HG02970 (cell line): ENCODE data around the gene LGALS16.
"Not testable (repeated sequence)": the region's sequence is repeated elsewhere in the genome, so short reads cannot be mapped to it uniquely, and the experiment has no call there.

Source experiments
- ATAC-seq: cut with Tn5 transposase; IDR thresholded peaks from one replicate; pipeline ENCODE4 v1.9.1; 2021; ENCODE audit warnings: mild to moderate bottlenecking, moderate library complexity, moderate number of reproducible peaks; ENCODE audit not compliant: unreplicated experiment, low FRiP score

LGALS16 gene

GRCh38 chr19:39676004-39676403 is 20.3 kb downstream of the LGALS16 start:
- ATAC-seq: no peak

- no peak for ATAC-seq
Measured at GRCh38 chr19:39677961-39678889, 22.5 kb downstream of the LGALS16 start.

- ATAC-seq: no peak
Measured at GRCh38 chr19:39679056-39679790, 23.5 kb downstream of the LGALS16 start.

- ATAC-seq: no peak
Measured at GRCh38 chr19:39679791-39680168, 24.1 kb downstream of the LGALS16 start.

- no peak for ATAC-seq
Measured at GRCh38 chr19:39680593-39680992, 24.9 kb downstream of the LGALS16 start.

GRCh38 chr19:39681416-39681815 is 25.7 kb downstream of the LGALS16 start:
- ATAC-seq: no peak

GRCh38 chr19:39684267-39684666 is 28.6 kb downstream of the LGALS16 start:
- no peak for ATAC-seq

- ATAC-seq: no peak
Measured at GRCh38 chr19:39686739-39687138, 31.0 kb downstream of the LGALS16 start.

- not testable (repeated sequence) for ATAC-seq
Measured at GRCh38 chr19:39688637-39689036, 32.9 kb downstream of the LGALS16 start.

- no peak for ATAC-seq
Measured at GRCh38 chr19:39692166-39692565, 36.5 kb downstream of the LGALS16 start.

GRCh38 chr19:39692822-39693221 is 37.1 kb downstream of the LGALS16 start:
- no peak for ATAC-seq

- no peak for ATAC-seq
Measured at GRCh38 chr19:39695759-39696158, 40.0 kb downstream of the LGALS16 start.

- no peak for ATAC-seq
Measured at GRCh38 chr19:39696387-39696786, 40.7 kb downstream of the LGALS16 start.

GRCh38 chr19:39698535-39698934 is 42.8 kb downstream of the LGALS16 start:
- no peak for ATAC-seq

GRCh38 chr19:39701291-39701690 is 45.6 kb downstream of the LGALS16 start:
- no peak for ATAC-seq

- ATAC-seq: no peak
Measured at GRCh38 chr19:39704181-39705044, 48.7 kb downstream of the LGALS16 start, which contains the start of gene LGALS14. Gene LGALS14, plus strand, starts transcription at chr19:39704481. Its CDS starts 48 bp downstream, at chr19:39704529.

GRCh38 chr19:39705578-39706188 is 50.0 kb downstream of the LGALS16 start:
- ATAC-seq: no peak

GRCh38 chr19:39708594-39708993 is 52.9 kb downstream of the LGALS16 start:
- no peak for ATAC-seq

GRCh38 chr19:39709026-39709872 is 53.5 kb downstream of the LGALS16 start:
- ATAC-seq: no peak
